CD4-positive, alpha-beta memory T cell (primary cell): ENCODE measurements around the gene SLC30A9. TPM values are rescaled to one million over a fixed set of nuclear protein-coding genes. Genes with fewer than 3 reads are reported as not detected.

Experiments used
- CTCF ChIA-PET: fragments of 350-600 bp; sonication (Branson Sonifier 250); formaldehyde crosslinking; loops from one replicate; lab custom pipeline; 2021; ENCODE audit warnings: inconsistent platforms; ENCODE audit not compliant: partially characterized antibody; lab: Charles Lee
- POLR2A ChIA-PET: fragments of 350-600 bp; sonication (Branson Sonifier 250); formaldehyde crosslinking; loops from one replicate; lab custom pipeline; 2021; ENCODE audit not compliant: partially characterized antibody; lab: Charles Lee
- DNase-seq, 5 donors: peaks; one replicate each; pipeline versions ENCODE4 v3.0.0 to v3.0.0-alpha.2; 2020 to 2022; ENCODE audit warnings: mixed read lengths in 1 of 5
- H3K27ac ChIP-seq: one replicate; pipeline ENCODE4 v1.7.0; 2013; ENCODE audit warnings: low read depth, low read length
- H3K27me3 ChIP-seq: 2 replicates; pipeline ENCODE4 v1.7.0; 2013; ENCODE audit warnings: mild to moderate bottlenecking, low read length, moderate library complexity; ENCODE audit not compliant: insufficient read depth
- H3K36me3 ChIP-seq: 2 replicates; pipeline ENCODE4 v1.7.0; 2013; ENCODE audit warnings: mild to moderate bottlenecking, low read length, moderate library complexity; ENCODE audit not compliant: insufficient read depth
- H3K4me1 ChIP-seq: 2 replicates; pipeline ENCODE4 v1.7.0; 2013; ENCODE audit warnings: mild to moderate bottlenecking, low read length, moderate library complexity; ENCODE audit not compliant: insufficient read depth
- H3K4me3 ChIP-seq, 2 donors: one replicate each; pipeline ENCODE4 v1.7.0; 2013; ENCODE audit warnings: low read length in 2 of 2, mild to moderate bottlenecking in 1 of 2
- H3K9me3 ChIP-seq, 2 donors: one replicate each; pipeline ENCODE4 v1.7.0; 2013; ENCODE audit warnings: low read length in 2 of 2, control low read depth in 1 of 2; ENCODE audit not compliant: control insufficient read depth in 1 of 2
- H3K27ac Mint-ChIP-seq, 7 donors: one replicate each; pipeline ENCODE4 v1.8.0; 2020 to 2021; ENCODE audit warnings: mixed read lengths in 7 of 7, mild to moderate bottlenecking in 6 of 7, inconsistent platforms in 3 of 7, moderate library complexity in 3 of 7
- H3K27me3 Mint-ChIP-seq, 2 donors: one replicate each; pipeline ENCODE4 v1.8.0; 2020 to 2021; ENCODE audit warnings: mixed read lengths in 2 of 2
- H3K36me3 Mint-ChIP-seq, 2 donors: one replicate each; pipeline ENCODE4 v1.8.0; 2020 to 2021; ENCODE audit warnings: mixed read lengths in 2 of 2, inconsistent platforms in 1 of 2, mild to moderate bottlenecking in 1 of 2
- H3K4me1 Mint-ChIP-seq, 4 donors: one replicate each; pipeline ENCODE4 v1.8.0; 2020 to 2021; ENCODE audit warnings: mixed read lengths in 4 of 4, mild to moderate bottlenecking in 1 of 4
- H3K4me3 Mint-ChIP-seq, 8 donors: one replicate each; pipeline ENCODE4 v1.8.0; 2020 to 2021; ENCODE audit warnings: mixed read lengths in 8 of 8, mild to moderate bottlenecking in 7 of 8, moderate library complexity in 6 of 8, inconsistent platforms in 3 of 8
- H3K9me3 Mint-ChIP-seq, 8 donors: one replicate each; pipeline ENCODE4 v1.8.0; 2020 to 2021; ENCODE audit warnings: mixed read lengths in 8 of 8, mild to moderate bottlenecking in 5 of 8, inconsistent platforms in 3 of 8, moderate library complexity in 1 of 8
- intact Hi-C: fragments of 100-400 bp; cut with micrococcal nuclease; formaldehyde crosslinking; loops from one replicate; pipeline ENCODE4 v1.15.1; 2023
- polyA plus RNA-seq, 2 donors: library from polyadenylated mRNA; unstranded; fragments of 300-500 nt; fragmentation: Illumina TruSeq; gene quantifications; one replicate each; pipeline ENCODE4 v1.2.3, GENCODE V29; 2021
- total RNA-seq, 2 experiments: library from RNA; stranded (reverse); gene quantifications; one replicate each; pipeline ENCODE4 v1.2.3, GENCODE V29; 2021

Gene SLC30A9
- total and polyA plus RNA-seq, 4 experiments from 2014 or later, result 28.6 to 42.8 (median 34.3) TPM

DNA sequence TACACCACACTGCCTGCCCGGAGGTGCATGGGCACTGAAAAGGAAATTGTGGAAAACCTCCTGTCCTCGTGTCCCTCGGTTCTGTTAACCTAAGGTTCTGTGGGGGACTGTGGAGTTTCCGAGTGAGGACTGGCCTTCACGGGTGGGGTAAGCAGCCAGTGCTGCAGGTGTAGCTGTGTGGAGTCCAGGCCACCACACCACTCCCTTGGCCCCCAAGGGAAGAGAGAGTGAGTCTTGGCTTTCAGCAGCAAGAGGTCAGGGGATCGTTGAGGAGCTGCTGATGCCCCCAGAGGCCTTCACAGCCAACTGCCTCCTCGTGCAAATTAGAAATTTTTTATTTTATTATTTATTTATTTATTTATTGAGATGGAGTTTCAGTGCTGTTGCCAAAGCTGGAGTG is 141.8 kb downstream of the SLC30A9 start:
- Mint-ChIP-seq H3K36me3 (no peaks in the 10 kb centered on the region), H3K27me3 (peaks cover 3% of the 10 kb centered on the region in 2 donors), H3K9me3 (peaks cover 0 to 2% (median 0%) of the 10 kb centered on the region in 8 donors), H3K4me3 (no peak overlapping the region), H3K4me1 (no peaks in the 10 kb centered on the region), H3K27ac (no peak overlapping the region)
- Histone ChIP-seq H3K9me3 (no peaks in the 10 kb centered on the region), H3K27ac (no peak overlapping the region), H3K27me3 (no peaks in the 10 kb centered on the region), H3K4me3 (no peak overlapping the region), H3K4me1 (no peaks in the 10 kb centered on the region), H3K36me3 (no peaks in the 10 kb centered on the region)
- no peak for DNase-seq
- intact Hi-C loops, result no loop called here
- POLR2A ChIA-PET, result no interaction called here
- CTCF ChIA-PET, result no interaction called here

DNA sequence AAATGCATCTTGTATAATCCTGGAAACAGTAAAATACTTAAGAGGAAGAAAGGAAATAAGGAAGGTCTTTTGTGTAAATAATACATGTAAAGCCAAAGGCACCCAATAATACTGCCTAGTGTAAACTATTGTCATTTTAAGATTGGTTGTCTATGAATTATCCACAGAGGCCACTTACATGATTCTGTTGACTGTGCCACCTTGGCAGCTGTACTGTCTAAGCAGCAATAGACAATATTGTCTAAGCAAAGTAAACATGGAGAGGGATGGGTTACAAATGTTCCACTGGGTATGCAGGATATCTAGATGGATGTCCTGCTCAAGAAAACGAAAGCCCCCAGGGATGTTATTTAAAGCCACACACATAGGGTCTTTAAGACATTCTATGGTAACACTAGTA is 142.7 kb downstream of the SLC30A9 start:
- H3K36me3 Mint-ChIP-seq, result no peaks in the 10 kb centered on the region
- no peak overlapping the region for H3K4me3 Mint-ChIP-seq

DNA sequence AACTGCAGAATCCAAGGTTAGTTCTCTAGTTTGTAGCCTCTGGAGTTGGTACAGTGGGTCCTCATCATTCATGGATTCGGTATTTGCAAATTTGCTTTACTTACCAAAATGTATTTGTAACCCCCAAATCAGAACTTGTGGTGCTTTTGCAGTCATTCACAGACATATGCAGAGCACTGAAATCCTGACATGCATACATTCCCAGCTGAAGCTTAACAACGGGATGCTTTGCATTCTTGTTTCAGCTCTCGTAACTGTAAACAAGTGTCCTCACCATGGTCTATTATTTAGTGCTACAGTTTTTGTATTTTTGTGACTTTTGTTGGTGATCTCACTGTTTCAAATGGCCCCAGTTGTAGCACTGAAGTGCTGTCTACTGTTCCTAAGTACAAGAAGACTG is 146.0 kb downstream of the SLC30A9 start:
- no peaks in the 10 kb centered on the region for H3K27me3 ChIP-seq
- H3K27ac Mint-ChIP-seq, result no peak overlapping the region
- no peaks in the 10 kb centered on the region for H3K4me1 Mint-ChIP-seq
- no peaks in the 10 kb centered on the region for H3K36me3 ChIP-seq
- H3K4me1 ChIP-seq, result no peaks in the 10 kb centered on the region
- CTCF ChIA-PET, result no interaction called here
- no peaks in the 10 kb centered on the region for H3K36me3 Mint-ChIP-seq
- intact Hi-C loops, result no loop called here
- no peak for DNase-seq
- peaks cover 3 to 4% of the 10 kb centered on the region in 2 donors for H3K27me3 Mint-ChIP-seq
- H3K9me3 ChIP-seq, result no peaks in the 10 kb centered on the region
- POLR2A ChIA-PET, result no interaction called here
- H3K4me3 ChIP-seq, result no peak overlapping the region
- no peak overlapping the region for H3K4me3 Mint-ChIP-seq
- H3K9me3 Mint-ChIP-seq, result no peaks in the 10 kb centered on the region
- no peak overlapping the region for H3K27ac ChIP-seq

More for the DNA sequence above, 142.7 kb downstream of the SLC30A9 start:
- CTCF ChIA-PET, result no interaction called here
- peaks cover 0 to 2% (median 0%) of the 10 kb centered on the region in 8 donors for H3K9me3 Mint-ChIP-seq
- H3K4me3 ChIP-seq, result no peak overlapping the region
- POLR2A ChIA-PET, result no interaction called here
- intact Hi-C loops, result no loop called here
- no peak for DNase-seq
- H3K9me3 ChIP-seq, result no peaks in the 10 kb centered on the region
- H3K27ac Mint-ChIP-seq, result no peak overlapping the region
- H3K27ac ChIP-seq, result no peak overlapping the region
- no peaks in the 10 kb centered on the region for H3K27me3 ChIP-seq
- peaks cover 4% of the 10 kb centered on the region in 2 donors for H3K27me3 Mint-ChIP-seq
- no peaks in the 10 kb centered on the region for H3K4me1 Mint-ChIP-seq
- no peaks in the 10 kb centered on the region for H3K4me1 ChIP-seq
- no peaks in the 10 kb centered on the region for H3K36me3 ChIP-seq

Other genes starting within 250 kb of the SLC30A9 start
- not detected for gene PHOX2B, start 241.8 kb upstream of the SLC30A9 start, total RNA-seq
- not detected for gene PHOX2B, start 241.8 kb upstream of the SLC30A9 start, polyA plus RNA-seq
- 10 to 100 TPM; 41.7 to 43.6 TPM for gene TMEM33, start 55.1 kb upstream of the SLC30A9 start, total RNA-seq
- 10 to 100 TPM; 15.0 to 25.8 TPM for gene TMEM33, start 55.1 kb upstream of the SLC30A9 start, polyA plus RNA-seq
- gene DCAF4L1, start 8.8 kb upstream of the SLC30A9 start, total RNA-seq, result under 1 TPM; 0.32 to 0.42 TPM
- not detected for gene DCAF4L1, start 8.8 kb upstream of the SLC30A9 start, polyA plus RNA-seq
- under 1 TPM; 0.08 to 0.23 TPM for gene BEND4, start 162.1 kb downstream of the SLC30A9 start, total RNA-seq
- under 1 TPM in 1 of 2 donors, not detected in 1; 0.28 TPM for gene BEND4, start 162.1 kb downstream of the SLC30A9 start, polyA plus RNA-seq